Progenitor cell of endocrine pancreas (in vitro differentiated cells): ENCODE results near the gene ACOT12. TPM values are rescaled to one million over a fixed set of nuclear protein-coding genes. Genes with fewer than 3 reads are reported as not detected.
"Not testable (repeated sequence)": the region's sequence is repeated elsewhere in the genome, so short reads cannot be mapped to it uniquely, and the experiment has no call there.

Source experiments
- DNase-seq: peaks from one replicate; pipeline ENCODE4 v3.0.0; 2021; ENCODE audit warnings: low spot score; ENCODE audit not compliant: unreplicated experiment
- H3K27ac Mint-ChIP-seq: 2 replicates; pipeline ENCODE4 v1.8.0; 2021; ENCODE audit warnings: mild to moderate bottlenecking, moderate library complexity, mixed read lengths
- H3K27me3 Mint-ChIP-seq: 2 replicates; pipeline ENCODE4 v1.8.0; 2021; ENCODE audit warnings: mixed read lengths
- H3K36me3 Mint-ChIP-seq: 2 replicates; pipeline ENCODE4 v1.8.0; 2022; ENCODE audit warnings: mixed read lengths; ENCODE audit not compliant: insufficient read depth
- H3K4me1 Mint-ChIP-seq: 2 replicates; pipeline ENCODE4 v1.8.0; 2021; ENCODE audit warnings: low read depth, mixed read lengths
- H3K4me3 Mint-ChIP-seq: 2 replicates; pipeline ENCODE4 v1.8.0; 2021; ENCODE audit warnings: low read depth, mild to moderate bottlenecking, moderate library complexity, mixed read lengths
- H3K9me3 Mint-ChIP-seq: 2 replicates; pipeline ENCODE4 v1.8.0; 2021; ENCODE audit warnings: low read depth, mixed read lengths
- CTCF ChIP-seq: fragments of 200-600 bp; sonication (generic); IDR thresholded peaks from one replicate; pipeline ENCODE4 v1.5.0; 2021; ENCODE audit warnings: antibody characterized with exemption, mild to moderate bottlenecking; ENCODE audit not compliant: unreplicated experiment
- total RNA-seq: library from RNA; stranded (reverse); gene quantifications from 2 replicates; pipeline ENCODE4 v1.2.1, GENCODE V29; 2021

ACOT12 gene
- total RNA-seq, 1 donor from 2014 or later: not detected

DNA sequence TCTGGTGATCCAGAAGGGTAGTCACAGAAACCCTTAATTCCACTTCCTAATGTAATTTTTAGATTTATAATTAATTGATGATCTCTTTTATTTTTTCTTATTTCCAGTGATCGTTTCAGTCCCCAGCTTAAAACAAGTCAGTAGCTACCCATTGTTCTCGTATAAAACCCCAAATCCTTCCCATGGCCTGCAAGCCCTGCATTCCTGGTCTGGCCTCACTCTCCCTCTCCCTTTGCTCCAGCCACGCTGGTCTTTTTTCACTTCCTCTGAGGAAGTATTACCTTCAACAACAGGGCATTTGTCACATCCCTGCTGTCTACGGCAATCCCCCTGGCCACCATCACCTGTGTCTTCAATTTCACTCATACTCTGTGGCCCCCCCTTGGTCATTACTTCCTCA, 44.8 kb downstream of the ACOT12 start:
- Mint-ChIP-seq H3K9me3 (no peaks in the 10 kb centered on the region), H3K27me3 (no peaks in the 10 kb centered on the region), H3K4me1 (peaks cover 14% of the 10 kb centered on the region), H3K4me3 (no peak overlapping the region), H3K36me3 (no peaks in the 10 kb centered on the region), H3K27ac (no peak overlapping the region)
- DNase-seq: no peak
- TF ChIP-seq CTCF: no peak

DNA sequence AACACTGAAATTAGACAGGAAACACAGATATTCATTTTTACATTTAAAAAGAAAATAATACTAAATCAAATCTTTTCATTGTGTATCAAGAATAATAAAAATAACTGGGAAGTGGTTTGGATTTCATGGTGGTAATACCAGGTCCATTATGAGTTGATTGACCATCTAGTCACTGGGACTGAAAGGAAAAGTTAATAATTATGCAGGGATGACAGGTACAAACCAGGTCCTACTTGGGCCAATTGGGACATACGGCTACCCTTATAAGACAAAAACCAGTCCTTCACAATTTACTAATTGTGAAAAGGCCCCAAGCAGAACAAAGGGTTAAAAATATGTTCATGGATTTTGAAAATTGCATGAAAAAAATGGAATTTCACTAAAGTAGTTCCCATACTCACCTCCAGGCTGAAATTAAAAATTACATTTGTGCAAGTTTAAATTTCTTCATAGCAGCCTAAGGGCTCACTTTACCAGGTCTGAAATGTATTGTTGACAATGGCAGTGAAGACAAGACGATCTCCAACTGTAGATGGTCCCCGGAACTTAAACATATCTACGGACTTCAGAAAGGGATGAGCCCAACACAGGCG, 48.4 kb downstream of the ACOT12 start:
- no peak overlapping the region for H3K4me3 Mint-ChIP-seq
- no peaks in the 10 kb centered on the region for H3K9me3 Mint-ChIP-seq
- H3K27ac Mint-ChIP-seq: no peak overlapping the region
- peaks cover 1% of the 10 kb centered on the region for H3K4me1 Mint-ChIP-seq
- H3K27me3 Mint-ChIP-seq: no peaks in the 10 kb centered on the region
- TF ChIP-seq CTCF: no peak
- DNase-seq: no peak
- H3K36me3 Mint-ChIP-seq: no peaks in the 10 kb centered on the region

GRCh38 chr5:81344736-81345135, 49.2 kb downstream of the ACOT12 start:
- H3K36me3 Mint-ChIP-seq: no peaks in the 10 kb centered on the region
- no peak for DNase-seq
- H3K27me3 Mint-ChIP-seq: no peaks in the 10 kb centered on the region
- H3K27ac Mint-ChIP-seq: no peak overlapping the region
- TF ChIP-seq CTCF: no peak
- H3K4me3 Mint-ChIP-seq: no peak overlapping the region
- H3K4me1 Mint-ChIP-seq: peaks cover 1% of the 10 kb centered on the region
- H3K9me3 Mint-ChIP-seq: no peaks in the 10 kb centered on the region

- H3K9me3 Mint-ChIP-seq, DNase-seq, H3K36me3 Mint-ChIP-seq, H3K4me1 Mint-ChIP-seq, H3K27ac Mint-ChIP-seq, H3K27me3 Mint-ChIP-seq, H3K4me3 Mint-ChIP-seq: not testable (repeated sequence)
Measured at GRCh38 chr5:81338213-81338612, 55.7 kb downstream of the ACOT12 start.

DNA sequence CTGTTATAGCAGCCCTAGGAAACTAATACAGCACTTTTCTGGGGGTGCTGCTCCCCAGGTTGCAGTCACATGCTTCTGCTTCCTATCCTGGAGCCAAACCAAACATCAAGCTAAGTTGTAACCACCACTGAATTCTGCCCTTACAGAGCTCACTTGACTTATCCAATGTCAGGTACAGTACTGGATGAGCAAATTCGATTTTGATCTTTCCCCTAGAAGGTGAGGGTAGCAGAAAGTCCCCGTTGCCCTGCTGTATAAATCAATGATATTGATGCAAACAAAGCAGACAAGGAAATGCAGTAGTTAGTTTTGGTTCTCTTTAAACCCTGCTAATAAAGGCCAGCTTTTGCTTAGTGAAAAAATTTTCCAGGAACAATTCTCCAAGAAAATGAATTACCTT, 56.1 kb downstream of the ACOT12 start:
- no peak overlapping the region for H3K4me3 Mint-ChIP-seq
- H3K36me3 Mint-ChIP-seq: no peaks in the 10 kb centered on the region
- H3K9me3 Mint-ChIP-seq: no peaks in the 10 kb centered on the region
- no peak for TF ChIP-seq CTCF
- H3K4me1 Mint-ChIP-seq: peaks cover 2% of the 10 kb centered on the region
- H3K27ac Mint-ChIP-seq: no peak overlapping the region
- no peaks in the 10 kb centered on the region for H3K27me3 Mint-ChIP-seq
- no peak for DNase-seq

- Mint-ChIP-seq H3K9me3 (no peaks in the 10 kb centered on the region), H3K27ac (no peak overlapping the region), H3K4me3 (no peak overlapping the region), H3K4me1 (peaks cover 2% of the 10 kb centered on the region), H3K27me3 (no peaks in the 10 kb centered on the region), H3K36me3 (no peaks in the 10 kb centered on the region)
- DNase-seq: no peak
- TF ChIP-seq CTCF: no peak
Measured at GRCh38 chr5:81336556-81336955, 57.4 kb downstream of the ACOT12 start.
